GM19238 (cell line): ENCODE measurements around the gene IQCF2.
"Not testable (repeated sequence)": the region's sequence is repeated elsewhere in the genome, so short reads cannot be mapped to it uniquely, and the experiment has no call there.

ENCODE experiments used
- DNase-seq: peaks from one replicate; pipeline ENCODE4 v3.0.0; 2011; ENCODE audit warnings: low spot score; ENCODE audit not compliant: insufficient read length

IQCF2 gene

DNA sequence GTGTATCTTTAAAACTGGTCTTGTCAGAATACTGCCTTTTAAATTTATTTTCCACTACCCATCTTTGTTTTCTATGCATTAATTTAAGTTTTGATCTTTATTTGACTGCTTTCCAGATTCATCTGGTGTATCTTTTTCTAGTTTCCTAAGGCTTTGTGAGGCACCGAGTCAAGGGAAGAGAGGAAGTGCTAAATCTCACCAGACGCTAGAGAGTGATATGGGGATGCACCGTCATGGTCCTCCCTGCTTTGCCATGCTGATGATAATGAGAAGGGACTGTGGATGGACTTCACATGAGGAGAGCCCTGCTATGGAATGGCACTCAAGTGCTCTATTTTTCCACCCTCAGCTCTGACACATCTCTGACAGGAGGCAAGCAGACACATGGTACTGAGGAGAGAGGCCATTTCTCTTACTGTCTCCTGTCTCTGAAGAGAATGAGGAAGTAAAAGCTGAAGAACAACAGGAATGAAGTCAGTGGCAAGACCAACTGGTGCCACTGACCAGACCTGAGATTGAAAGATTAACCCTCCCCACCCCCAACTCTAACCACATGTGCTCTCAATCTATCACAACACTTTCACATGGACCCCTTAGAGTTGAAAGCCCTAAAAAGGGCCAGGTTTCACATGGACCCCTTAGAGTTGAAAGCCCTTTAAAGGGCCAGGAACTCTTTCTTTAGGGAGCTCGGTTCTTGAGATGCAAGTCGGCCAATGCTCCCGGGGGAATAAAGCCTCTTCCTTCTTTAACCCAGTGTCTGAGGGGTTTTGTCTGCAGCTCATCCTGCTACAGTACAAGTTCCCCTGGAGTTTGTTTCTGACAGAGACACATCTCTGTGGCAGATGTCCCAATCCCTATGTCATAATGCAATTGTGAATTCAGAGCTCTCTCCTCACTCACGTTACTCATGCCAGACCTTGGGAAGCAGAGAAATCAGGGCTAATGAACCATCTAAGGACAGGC lies at the start of gene IQCF2:
Gene IQCF2, plus strand, starts transcription at position 913 of the 963 bp plus-strand sequence. CDS start 52 bp downstream, outside the sequence.
- no peak for DNase-seq

GRCh38 chr3:51813539-51813938 lies 47.9 kb upstream of the IQCF2 start:
- DNase-seq, result no peak

DNA sequence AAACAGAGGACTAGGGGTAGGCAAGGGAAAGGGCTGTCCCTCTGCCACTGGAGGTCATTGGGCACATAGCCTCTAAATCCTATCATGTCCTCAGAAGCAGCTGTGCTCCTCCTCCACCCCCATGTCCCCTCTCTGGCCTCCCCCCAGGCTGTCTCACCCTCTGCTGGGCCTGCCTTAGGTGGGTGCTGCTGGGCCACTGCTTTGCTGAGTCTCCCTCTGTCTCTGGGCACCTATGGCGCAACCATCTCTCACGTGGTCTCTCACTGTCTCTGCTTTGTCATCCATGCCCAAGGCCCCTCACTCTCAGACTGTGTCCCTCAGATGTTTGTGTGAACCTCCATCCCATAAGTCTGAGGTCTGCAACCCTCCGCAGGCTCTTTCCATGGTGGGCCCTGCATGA lies 47.4 kb upstream of the IQCF2 start:
- DNase-seq, result no peak

DNA sequence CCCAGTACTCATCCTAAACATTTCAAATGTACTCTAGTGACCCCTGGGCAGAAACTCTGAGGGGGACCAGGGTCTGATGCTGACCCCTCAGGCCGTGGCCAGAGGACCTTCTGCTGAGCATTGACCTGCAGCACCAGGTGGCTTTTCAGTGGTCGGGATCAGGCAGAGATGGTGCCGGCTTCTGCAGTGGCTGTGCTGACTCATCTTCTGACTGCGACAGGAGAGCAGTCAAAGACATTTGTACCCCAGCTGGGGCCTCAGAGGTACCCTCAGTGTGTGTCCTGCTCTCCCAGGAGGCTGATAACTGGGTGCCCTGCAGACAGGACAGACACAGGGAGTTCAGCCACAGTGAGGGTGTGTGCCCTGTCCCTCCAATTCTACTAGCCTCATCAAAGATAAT lies 45.8 kb upstream of the IQCF2 start:
- DNase-seq, result no peak

GRCh38 chr3:51816723-51817122 lies 44.7 kb upstream of the IQCF2 start:
- DNase-seq, result no peak

GRCh38 chr3:51817375-51817774 lies 44.0 kb upstream of the IQCF2 start:
- DNase-seq, result no peak

- DNase-seq, result no peak
Measured at GRCh38 chr3:51819151-51819550, 42.3 kb upstream of the IQCF2 start.

- no peak for DNase-seq
Measured at GRCh38 chr3:51819709-51820406, 41.6 kb upstream of the IQCF2 start.

DNA sequence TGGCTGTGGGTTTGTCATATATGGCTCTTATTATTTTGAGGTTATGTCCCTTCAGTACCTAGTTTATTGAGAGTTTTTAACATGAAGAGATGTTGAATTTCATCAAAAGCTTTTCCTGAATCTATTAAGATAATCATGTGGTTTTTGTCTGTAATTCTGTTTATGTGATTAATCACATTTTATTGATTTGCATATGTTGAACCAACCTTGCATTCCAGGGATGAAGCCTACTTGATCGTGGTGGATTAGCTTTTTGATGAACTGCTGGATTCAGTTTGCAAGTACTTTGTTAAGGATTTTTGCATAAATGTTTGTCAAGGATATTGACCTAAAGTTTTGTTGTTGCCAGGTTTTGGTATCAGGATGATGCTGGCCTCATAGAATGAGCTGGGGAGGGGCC lies 33.1 kb upstream of the IQCF2 start:
- no peak for DNase-seq

DNA sequence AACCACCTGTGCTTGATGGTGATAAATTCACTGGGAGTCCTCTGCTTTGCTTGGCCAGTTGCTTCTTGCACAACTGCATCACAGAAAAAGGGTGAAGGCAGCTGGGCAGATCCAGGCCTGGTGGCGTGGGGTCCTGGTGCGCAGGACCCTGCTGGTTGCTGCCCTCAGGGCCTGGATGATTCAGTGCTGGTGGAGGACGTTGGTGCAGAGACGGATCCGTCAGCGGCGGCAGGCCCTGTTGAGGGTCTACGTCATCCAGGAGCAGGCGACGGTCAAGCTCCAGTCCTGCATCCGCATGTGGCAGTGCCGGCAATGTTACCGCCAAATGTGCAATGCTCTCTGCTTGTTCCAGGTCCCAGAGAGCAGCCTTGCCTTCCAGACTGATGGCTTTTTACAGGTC lies 31.1 kb upstream of the IQCF2 start:
- DNase-seq, result no peak

DNA sequence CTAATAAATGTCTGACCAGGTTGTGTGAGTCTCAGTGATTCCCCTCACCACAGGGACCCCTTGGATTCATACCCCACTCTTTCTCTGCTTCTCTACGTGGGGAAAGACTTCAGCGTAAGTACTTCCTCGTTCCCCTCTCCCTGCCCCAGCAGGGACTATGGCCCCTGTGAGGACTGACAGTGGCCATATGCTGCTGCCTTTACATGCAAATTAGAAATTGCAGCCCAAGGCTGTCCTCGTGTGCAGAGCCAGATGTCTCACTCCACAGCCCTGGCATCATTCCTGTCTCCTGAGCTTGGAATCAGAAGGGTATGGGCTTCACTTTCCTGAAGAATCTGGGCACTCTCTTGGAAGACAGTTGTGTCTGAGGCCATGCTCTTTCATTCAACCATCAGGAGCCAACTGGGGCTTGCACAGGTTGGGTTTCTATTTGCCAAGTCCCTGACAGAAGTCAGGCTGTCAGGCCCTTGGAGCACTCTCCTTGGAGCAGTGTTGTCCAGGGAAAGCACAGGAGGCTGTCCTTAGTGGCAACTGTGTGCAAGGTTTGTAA lies 30.5 kb upstream of the IQCF2 start:
- DNase-seq, result no peak

DNA sequence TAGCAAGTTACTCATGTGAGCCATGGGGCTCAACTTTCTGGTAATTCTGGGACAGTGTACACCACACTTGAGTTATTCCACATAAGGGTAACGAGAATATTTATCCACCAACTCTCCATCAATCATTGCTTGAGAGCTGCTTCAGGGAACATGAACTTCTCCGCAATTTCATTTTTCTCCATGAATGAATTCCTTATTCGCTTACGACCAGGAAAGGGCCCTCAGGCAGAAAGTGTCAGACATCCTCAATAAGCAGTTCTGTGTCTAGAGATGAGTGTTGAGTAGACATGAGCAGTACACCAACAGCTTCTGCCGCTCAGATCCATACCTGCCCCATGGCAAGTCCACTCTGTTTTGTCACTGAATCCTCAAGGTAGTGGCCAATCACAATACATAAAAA lies 24.8 kb upstream of the IQCF2 start:
- DNase-seq, result no peak

DNA sequence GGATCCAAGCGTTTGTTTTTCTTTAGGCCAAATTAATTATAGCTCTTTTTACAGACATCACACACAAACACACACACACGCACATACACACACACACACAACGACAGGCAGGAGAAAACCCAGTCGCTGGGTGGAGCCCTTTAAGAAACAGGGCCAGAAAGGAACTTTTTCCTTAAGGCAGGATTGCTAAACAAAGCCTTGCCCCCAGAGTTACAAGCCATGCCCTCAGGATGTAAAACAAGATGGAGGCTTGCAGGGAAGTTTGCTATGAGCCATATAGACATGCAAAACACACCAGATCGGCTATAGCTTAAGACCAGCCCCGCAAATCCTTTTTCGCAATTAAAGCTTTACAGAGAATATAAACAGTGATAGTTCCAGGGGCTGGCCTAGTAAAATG lies 16.3 kb upstream of the IQCF2 start:
- no peak for DNase-seq

DNA sequence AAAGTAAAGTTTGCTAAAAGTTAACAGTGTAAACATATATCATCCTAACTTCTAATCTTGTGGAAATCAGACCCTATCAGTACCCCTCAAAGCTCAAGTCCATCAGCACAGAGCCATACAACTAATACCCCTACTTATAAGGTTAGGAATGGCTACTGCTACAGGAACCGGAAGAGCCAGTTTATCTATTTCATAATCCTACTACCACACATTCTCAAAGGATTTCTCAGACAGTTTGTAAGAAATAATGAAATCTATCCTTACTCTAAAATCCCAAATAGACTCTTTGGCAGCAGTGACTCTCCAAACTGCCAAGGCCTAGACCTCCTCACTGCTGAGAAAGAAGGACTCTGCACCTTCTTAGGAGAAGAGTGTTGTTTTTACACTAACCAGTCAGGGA lies 6.0 kb upstream of the IQCF2 start:
- DNase-seq, result not testable (repeated sequence)

DNA sequence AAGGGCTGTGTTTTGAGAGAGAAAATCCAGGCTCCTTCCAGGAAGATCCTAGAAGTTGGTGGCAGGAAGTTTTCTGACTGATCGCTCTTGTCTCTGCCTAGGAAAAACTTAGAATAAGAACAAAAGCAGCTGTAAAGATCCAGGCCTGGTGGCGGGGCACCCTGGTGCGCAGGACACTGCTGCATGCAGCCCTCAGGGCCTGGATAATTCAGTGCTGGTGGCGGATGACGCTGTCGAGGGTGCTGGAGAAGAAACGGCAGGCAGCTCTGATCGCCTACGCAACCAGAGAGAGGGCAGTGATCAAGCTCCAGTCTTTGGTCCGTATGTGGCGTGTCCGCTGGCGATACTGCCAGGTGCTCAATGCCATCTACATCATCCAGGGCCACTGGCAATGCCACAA lies 1.5 kb downstream of the IQCF2 start:
- no peak for DNase-seq

DNA sequence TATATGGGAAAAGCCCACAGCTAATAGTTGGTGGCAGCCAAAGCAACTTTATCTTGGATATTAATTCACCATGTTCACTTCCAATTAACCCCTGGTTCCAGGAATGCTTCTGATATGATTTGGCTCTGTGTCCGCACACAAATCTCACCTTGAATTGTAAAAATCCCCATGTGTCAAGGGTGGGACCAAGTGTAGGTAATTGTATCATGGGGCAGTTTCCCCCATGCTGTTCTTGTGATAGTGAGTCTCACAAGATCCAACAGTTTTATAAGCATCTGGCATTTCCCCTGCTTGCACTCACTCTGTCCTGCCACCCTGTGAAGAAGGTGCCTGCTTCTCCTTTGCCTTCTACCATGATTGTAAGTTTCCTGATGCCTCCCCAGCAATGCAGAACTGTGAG lies 7.5 kb downstream of the IQCF2 start:
- not testable (repeated sequence) for DNase-seq

DNA sequence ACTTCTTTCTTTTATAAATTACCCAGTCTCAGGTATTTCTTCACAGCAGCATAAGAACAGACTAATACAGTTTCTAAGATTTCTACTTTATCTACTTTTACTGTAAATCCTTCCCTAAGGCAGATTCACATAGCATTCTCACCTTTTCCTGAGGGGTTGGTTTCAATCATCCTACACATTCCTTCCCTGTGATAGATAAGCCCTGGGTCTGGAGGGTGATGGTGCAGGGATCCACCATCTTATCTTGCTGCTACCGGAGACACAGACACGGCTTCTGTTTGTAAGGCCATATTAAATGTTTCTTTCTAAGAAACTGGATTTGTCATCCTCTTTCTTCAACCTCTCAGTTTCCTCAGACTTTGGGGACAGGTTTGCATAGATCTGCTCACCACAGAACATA lies 7.9 kb downstream of the IQCF2 start:
- no peak for DNase-seq

DNA sequence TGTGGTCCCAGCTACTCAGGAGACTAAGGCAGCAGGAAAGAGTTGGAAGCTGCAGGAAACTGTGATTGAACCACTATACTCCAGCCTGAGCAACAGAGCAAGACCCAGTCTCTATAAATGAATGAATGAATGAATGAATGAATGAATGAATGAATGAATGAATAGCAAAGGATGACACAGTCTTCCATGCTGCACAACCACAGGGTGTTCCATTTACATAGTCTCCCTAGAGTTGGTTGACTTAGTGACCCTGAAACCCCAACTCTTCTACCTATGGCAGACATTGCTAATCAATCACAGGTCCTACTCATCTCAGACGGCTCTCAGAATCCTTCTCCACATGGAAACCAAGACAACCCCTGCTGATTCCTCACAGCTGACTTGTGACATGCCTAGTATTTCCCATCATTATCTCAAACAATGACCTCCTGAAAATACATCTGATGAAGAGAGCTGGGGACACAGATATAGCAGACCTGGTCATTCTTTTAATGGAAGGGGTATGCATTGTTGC lies 11.9 kb downstream of the IQCF2 start:
- no peak for DNase-seq

DNA sequence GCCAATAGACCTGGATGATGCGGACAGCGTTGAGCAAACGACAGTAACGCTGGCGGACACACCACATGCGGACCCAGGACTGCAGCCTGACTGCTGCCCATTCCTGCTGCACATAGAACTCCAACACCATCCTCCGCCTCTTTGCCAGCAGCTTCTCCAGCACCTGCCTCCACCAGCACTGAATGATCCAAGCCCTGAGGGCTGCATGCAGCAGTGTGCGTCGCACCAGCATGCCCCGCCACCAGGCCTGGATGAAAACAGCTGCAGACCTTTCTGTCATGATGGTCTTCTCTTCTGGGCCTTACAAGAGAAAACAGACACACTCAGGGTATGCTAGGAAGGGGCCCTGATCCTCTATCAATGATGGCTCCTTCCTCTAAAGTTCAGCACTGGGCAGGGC lies 12.5 kb downstream of the IQCF2 start:
- DNase-seq, result no peak

DNA sequence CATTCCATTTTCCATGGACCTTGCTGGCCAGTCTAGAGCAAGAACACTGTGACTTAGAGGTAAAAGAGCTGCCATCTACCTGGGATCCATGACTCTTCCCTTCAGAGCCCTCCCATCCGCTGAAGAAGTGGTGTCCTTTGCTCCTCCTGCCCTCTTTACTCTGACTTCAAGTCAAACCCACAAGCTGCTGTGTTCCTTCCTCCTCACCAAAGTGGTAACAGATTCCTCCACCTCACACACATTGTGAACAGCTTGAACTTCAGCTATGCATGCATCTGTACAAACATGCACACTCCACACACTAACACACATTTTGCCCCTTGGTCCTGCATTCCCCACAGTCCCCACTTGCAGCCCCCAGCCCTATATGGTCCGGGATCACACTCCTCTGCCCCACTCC lies 13.0 kb downstream of the IQCF2 start:
- no peak for DNase-seq

- DNase-seq, result no peak
Measured at GRCh38 chr3:51874889-51875288, 13.5 kb downstream of the IQCF2 start.

DNA sequence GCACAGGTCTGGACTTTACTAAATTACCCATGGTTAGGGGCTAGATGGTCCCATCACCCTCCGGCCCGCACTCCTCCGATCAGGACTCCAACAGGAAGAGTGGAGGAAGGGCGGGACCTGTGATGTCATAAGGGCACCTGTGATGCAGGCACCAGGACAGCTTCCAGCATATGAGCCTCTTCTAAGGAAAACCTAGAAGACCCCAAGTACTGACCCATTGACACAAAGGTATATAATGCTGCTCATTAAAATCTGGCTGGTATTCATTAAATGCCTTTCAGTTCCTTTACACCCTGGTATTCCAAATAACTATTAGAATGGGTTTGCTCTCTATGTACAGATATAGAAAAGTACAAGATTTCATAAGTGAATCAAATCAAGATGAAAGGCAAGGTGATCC lies 14.1 kb downstream of the IQCF2 start, which contains the start of gene IQCF5:
Gene IQCF5, minus strand, starts transcription at position 101 of the 400 bp plus-strand sequence. Its CDS starts 70 bp downstream, at position 31.
- DNase-seq, result no peak
